Endothelial cell of umbilical vein (primary cell): ENCODE results near the gene ATP10B. TPM values are rescaled to one million over a fixed set of nuclear protein-coding genes. Genes with fewer than 3 reads are reported as not detected.

Source experiments
- BruUV-seq: library from RNA; stranded (reverse); fragments of 400-500 nt; replicated peaks from 2 replicates; lab custom pipeline; 2021; lab: Mats Ljungman, UMichigan
- CTCF ChIA-PET: fragments of 300-600, 350-600 bp; sonication (Branson Sonifier 250); formaldehyde crosslinking; loops from one replicate; lab custom pipeline; 2021; ENCODE audit warnings: antibody characterized with exemption, inconsistent platforms; lab: Charles Lee
- POLR2A ChIA-PET: fragments of 300-600, 350-600 bp; sonication (Branson Sonifier 250); formaldehyde crosslinking; loops from one replicate; lab custom pipeline; 2021; ENCODE audit warnings: antibody characterized with exemption, inconsistent platforms; lab: Charles Lee
- DNase-seq: peaks from one replicate; pipeline ENCODE4 v3.0.0-alpha.2; 2011; ENCODE audit warnings: low read depth, low spot score
- FAIRE-seq: peaks from 2 replicates; lab custom pipeline; 2011; peaks lifted over from hg19 to GRCh38; lab: Jason Lieb, UNC
- H2AFZ ChIP-seq: 2 replicates; pipeline ENCODE4 v1.6.0; 2012; ENCODE audit warnings: low read depth, low read length, control low read depth, inconsistent platforms
- H3K27ac ChIP-seq: 2 replicates; pipeline ENCODE4 v1.5.1; 2011; ENCODE audit warnings: low read depth, mild to moderate bottlenecking, control low read depth, low read length, moderate library complexity; ENCODE audit not compliant: insufficient read depth
- H3K27me3 ChIP-seq, 2 experiments: 2 replicates each; pipeline versions ENCODE4 v1.6.0 to v1.6.1; 2011; ENCODE audit warnings: low read length in 2 of 2, mixed read lengths in 1 of 2; ENCODE audit not compliant: control insufficient read depth in 2 of 2, insufficient read depth in 2 of 2
- H3K36me3 ChIP-seq, 2 experiments: 2 replicates in 1 of 2; 3 replicates in 1 of 2; pipeline ENCODE4 v1.5.1; 2011; ENCODE audit warnings: low read length in 2 of 2, mild to moderate bottlenecking in 1 of 2, moderate library complexity in 1 of 2; ENCODE audit not compliant: control insufficient read depth in 2 of 2, insufficient read depth in 2 of 2; ENCODE audit errors: extremely low read depth in 1 of 2
- H3K4me1 ChIP-seq: 3 replicates; pipeline ENCODE4 v1.5.1; 2011; ENCODE audit warnings: mild to moderate bottlenecking, low read length; ENCODE audit not compliant: control insufficient read depth, insufficient read depth; ENCODE audit errors: extremely low read depth
- H3K4me2 ChIP-seq: 2 replicates; pipeline ENCODE4 v1.6.1; 2011; ENCODE audit warnings: low read length, control low read depth, mixed read lengths; ENCODE audit not compliant: insufficient read depth
- H3K4me3 ChIP-seq, 3 experiments: fragments of 200-600 bp in 1 of 3; sonication (generic), shearing (Covaris generic) in 1 of 3; replicated peaks in 1 of 3; 2 replicates each; pipeline ENCODE4 v1.5.1; 2011 to 2016; ENCODE audit warnings: control low read depth in 3 of 3, low read length in 3 of 3, mild to moderate bottlenecking in 2 of 3, inconsistent platforms in 1 of 3, low read depth in 1 of 3, moderate library complexity in 1 of 3; ENCODE audit not compliant: insufficient read depth in 1 of 3
- H3K79me2 ChIP-seq: 2 replicates; pipeline ENCODE4 v1.6.0; 2012; ENCODE audit warnings: low read length, inconsistent platforms; ENCODE audit not compliant: control insufficient read depth, insufficient read depth
- H3K9ac ChIP-seq: replicated peaks from 2 replicates; pipeline ENCODE3; 2011; ENCODE audit warnings: low read length, control low read depth; ENCODE audit not compliant: insufficient read depth; ENCODE audit errors: extremely low read depth
- H3K9me1 ChIP-seq: replicated peaks from 3 replicates; pipeline ENCODE4 v1.6.0; 2011; ENCODE audit warnings: mild to moderate bottlenecking, low read length; ENCODE audit not compliant: control insufficient read depth, insufficient read depth; ENCODE audit errors: extremely low read depth
- H3K9me3 ChIP-seq: replicated peaks from 2 replicates; pipeline ENCODE4 v1.5.1; 2012; ENCODE audit warnings: low read length, inconsistent platforms; ENCODE audit not compliant: control insufficient read depth, insufficient read depth
- H4K20me1 ChIP-seq: replicated peaks from 2 replicates; pipeline ENCODE3; 2011; ENCODE audit warnings: mild to moderate bottlenecking, low read length; ENCODE audit not compliant: control insufficient read depth, insufficient read depth; ENCODE audit errors: extremely low read depth
- FOS ChIP-seq: IDR thresholded peaks from 2 replicates; pipeline ENCODE4 v1.6.1; 2011; ENCODE audit warnings: mild to moderate bottlenecking, low read length, moderate library complexity, borderline replicate concordance; ENCODE audit not compliant: insufficient read depth
- GATA2 ChIP-seq: IDR thresholded peaks from 2 replicates; pipeline ENCODE4 v1.7.0; 2011; ENCODE audit warnings: low read depth, mild to moderate bottlenecking, moderate library complexity, mixed read lengths, low read length; ENCODE audit not compliant: insufficient read length, insufficient read depth
- JUN ChIP-seq: IDR thresholded peaks from 2 replicates; pipeline ENCODE4 v1.6.1; 2011; ENCODE audit warnings: borderline replicate concordance, low read depth; ENCODE audit not compliant: insufficient read length, insufficient read depth
- MYC ChIP-seq: IDR thresholded peaks from one replicate; pipeline ENCODE4 v1.6.1; 2011; ENCODE audit warnings: mild to moderate bottlenecking, low read depth, low read length
- POLR2A ChIP-seq: IDR thresholded peaks from 2 replicates; pipeline ENCODE4 v1.6.1; 2012; ENCODE audit warnings: low read depth, mild to moderate bottlenecking, control low read depth, low read length
- POLR2AphosphoS5 ChIP-seq: IDR thresholded peaks from 2 replicates; pipeline ENCODE4 v1.6.1; 2012; ENCODE audit warnings: low read depth, mild to moderate bottlenecking, control low read depth, low read length, moderate library complexity; ENCODE audit not compliant: insufficient read depth
- dilution Hi-C: fragments of 300-500 bp; cut with MboI; formaldehyde crosslinking; loops from one replicate; pipeline ENCODE4 v1.15.0; 2019; ENCODE audit warnings: low sequenced_read_pairs; ENCODE audit not compliant: extremely low pct_ligation_motif_present
- intact Hi-C: fragments of 100-400 bp; cut with micrococcal nuclease; formaldehyde crosslinking; loops from one replicate; pipeline ENCODE4 v1.10.0; 2022
- polyA plus RNA-seq, 4 experiments: library from polyadenylated mRNA; depleted of rRNA in 3 of 4; stranded (reverse) in 3 of 4; unstranded in 1 of 4; fragments of >200 nt; gene quantifications; 2 replicates each; pipeline versions ENCODE4 v1.2.1 to v1.2.3, GENCODE V29; 2011 to 2012; ENCODE audit warnings: missing spikeins in 1 of 4
- total RNA-seq: library from RNA; stranded (reverse); gene quantifications from 2 replicates; pipeline ENCODE4 v1.2.3, GENCODE V29; 2021
- TF ChIP-seq, protein P1 (sequence below), 2 donors: IDR thresholded peaks; 1 replicate in 1 of 2; 2 replicates in 1 of 2; pipeline ENCODE4 v1.5.1; 2011; ENCODE audit warnings: low read length in 2 of 2, mild to moderate bottlenecking in 2 of 2, moderate library complexity in 2 of 2, control low read depth in 1 of 2, inconsistent platforms in 1 of 2, low read depth in 1 of 2; ENCODE audit not compliant: insufficient read depth in 1 of 2; ENCODE audit errors: extremely low read depth in 1 of 2
- TF ChIP-seq, protein P2 (sequence below): IDR thresholded peaks from 2 replicates; pipeline ENCODE4 v1.6.1; 2011; ENCODE audit not compliant: insufficient read depth, insufficient read length

Gene ATP10B
- total and polyA plus RNA-seq, 2 donors (not counting 3 experiments of a cell fraction or from before 2014, with no cell fraction given), result not detected

DNA sequence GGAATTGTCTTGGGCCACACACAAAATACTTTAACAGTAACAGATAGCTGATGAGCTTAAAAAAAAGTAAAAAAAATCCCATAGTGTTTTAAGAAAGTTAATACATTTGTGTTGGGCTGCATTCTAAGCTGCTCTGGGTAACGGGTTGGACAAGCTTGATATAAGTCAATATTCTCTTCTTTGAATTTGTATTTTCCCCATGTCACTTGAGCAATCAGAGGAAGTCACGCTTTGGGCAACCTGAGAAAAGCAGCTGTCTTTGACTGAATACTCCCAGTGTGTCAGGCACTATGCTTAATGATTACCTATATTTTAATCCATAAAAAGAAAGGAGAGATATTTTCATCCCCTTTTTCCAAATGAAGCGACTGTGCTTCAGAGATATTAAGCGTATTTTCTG lies 84.9 kb downstream of the ATP10B start:
- Histone ChIP-seq H3K9me1 (no peaks in the 10 kb centered on the region), H2AFZ (no peak overlapping the region), H3K27ac (no peak overlapping the region), H3K36me3 (no peaks in the 10 kb centered on the region), H3K4me2 (no peak overlapping the region), H3K27me3 (no peaks in the 10 kb centered on the region), H3K4me1 (no peaks in the 10 kb centered on the region), H3K4me3 (no peak overlapping the region), H3K79me2 (no peaks in the 10 kb centered on the region), H4K20me1 (no peaks in the 10 kb centered on the region), H3K9me3 (peaks cover under 1% of the 10 kb centered on the region), H3K9ac (no peak overlapping the region)
- intact Hi-C loops, result no loop called here
- FAIRE-seq (no peak), DNase-seq (no peak)
- TF ChIP-seq, protein P1, sequence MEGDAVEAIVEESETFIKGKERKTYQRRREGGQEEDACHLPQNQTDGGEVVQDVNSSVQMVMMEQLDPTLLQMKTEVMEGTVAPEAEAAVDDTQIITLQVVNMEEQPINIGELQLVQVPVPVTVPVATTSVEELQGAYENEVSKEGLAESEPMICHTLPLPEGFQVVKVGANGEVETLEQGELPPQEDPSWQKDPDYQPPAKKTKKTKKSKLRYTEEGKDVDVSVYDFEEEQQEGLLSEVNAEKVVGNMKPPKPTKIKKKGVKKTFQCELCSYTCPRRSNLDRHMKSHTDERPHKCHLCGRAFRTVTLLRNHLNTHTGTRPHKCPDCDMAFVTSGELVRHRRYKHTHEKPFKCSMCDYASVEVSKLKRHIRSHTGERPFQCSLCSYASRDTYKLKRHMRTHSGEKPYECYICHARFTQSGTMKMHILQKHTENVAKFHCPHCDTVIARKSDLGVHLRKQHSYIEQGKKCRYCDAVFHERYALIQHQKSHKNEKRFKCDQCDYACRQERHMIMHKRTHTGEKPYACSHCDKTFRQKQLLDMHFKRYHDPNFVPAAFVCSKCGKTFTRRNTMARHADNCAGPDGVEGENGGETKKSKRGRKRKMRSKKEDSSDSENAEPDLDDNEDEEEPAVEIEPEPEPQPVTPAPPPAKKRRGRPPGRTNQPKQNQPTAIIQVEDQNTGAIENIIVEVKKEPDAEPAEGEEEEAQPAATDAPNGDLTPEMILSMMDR (IDR thresholded peaks at IDR 0.05; ENCODE audit: extremely low read depth in 1 of 2, insufficient read depth in 1 of 2, low read depth in 1 of 2, low read length in 2 of 2), result no peak
- TF ChIP-seq POLR2AphosphoS5 (no peak), GATA2 (no peak), MYC (no peak), POLR2A (no peak), JUN (no peak), FOS (no peak)
- TF ChIP-seq, protein P2, sequence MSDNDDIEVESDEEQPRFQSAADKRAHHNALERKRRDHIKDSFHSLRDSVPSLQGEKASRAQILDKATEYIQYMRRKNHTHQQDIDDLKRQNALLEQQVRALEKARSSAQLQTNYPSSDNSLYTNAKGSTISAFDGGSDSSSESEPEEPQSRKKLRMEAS, result no peak
- dilution Hi-C loops, result no loop called here
- no TSS peak for BruUV-seq
- CTCF ChIA-PET, result no interaction called here
- POLR2A ChIA-PET, result no interaction called here
